ENCODE data around the gene LIPH. TPM values are rescaled to one million over a fixed set of nuclear protein-coding genes. Genes with fewer than 3 reads are reported as not detected.
A peak's percentile ranks its signal among the peaks of the same experiment; 100 is the strongest.

The LIPH gene
- total RNA-seq, 6 experiments from 2014 or later, result 0.07 to 1.4 (median 0.24) TPM; not detected in 1

- intact Hi-C loops (cut with DNase I), result no loop called here
- no peaks in the 10 kb centered on the region for H3K36me3 ChIP-seq
- WGBS (ENCODE audit: insufficient coverage, low coverage, low lambda C conversion rate, missing lambda C conversion rate), result 79% methylated on average over 2 of the region's 2 CpGs
These were observed 17.9 kb downstream of the LIPH start for GRCh38 chr3:185534511-185534910.

GRCh38 chr3:185532901-185533300 lies 19.5 kb downstream of the LIPH start:
- 63% methylated on average over 5 of the region's 5 CpGs for WGBS (ENCODE audit: insufficient coverage, low coverage, low lambda C conversion rate, missing lambda C conversion rate)
- TF ChIP-seq CTCF (IDR thresholded peaks at IDR 0.05) (no peak), POLR2A (IDR thresholded peaks at IDR 0.05) (no peak)
- Histone ChIP-seq H3K36me3 (no peaks in the 10 kb centered on the region), H3K27ac (no peak overlapping the region), H3K4me3 (no peak overlapping the region), H3K4me1 (no peaks in the 10 kb centered on the region), H3K9me3 (no peaks in the 10 kb centered on the region), H3K27me3 (no peaks in the 10 kb centered on the region)
- intact Hi-C loops (cut with DNase I), result no loop called here
- DNase-seq (peak in 1 of 3 donors; percentile 1), ATAC-seq (no peak)

More at GRCh38 chr3:185534511-185534910, 17.9 kb downstream of the LIPH start:
- H3K4me1 ChIP-seq, result no peaks in the 10 kb centered on the region
- ATAC-seq, result peak in 1 of 4 donors; percentile 50
- TF ChIP-seq POLR2A (IDR thresholded peaks at IDR 0.05), result no peak
- TF ChIP-seq CTCF (IDR thresholded peaks at IDR 0.05), result no peak
- H3K27me3 ChIP-seq, result no peaks in the 10 kb centered on the region
- no peak overlapping the region for H3K27ac ChIP-seq
- no peaks in the 10 kb centered on the region for H3K9me3 ChIP-seq
- no peak for DNase-seq
- H3K4me3 ChIP-seq, result no peak overlapping the region

GRCh38 chr3:185530856-185531255 lies 21.5 kb downstream of the LIPH start:
- H3K4me3 ChIP-seq, result no peak overlapping the region
- H3K36me3 ChIP-seq, result no peaks in the 10 kb centered on the region
- H3K27ac ChIP-seq, result no peak overlapping the region
- ATAC-seq, result no peak
- WGBS (ENCODE audit: insufficient coverage, low coverage, low lambda C conversion rate, missing lambda C conversion rate), result 55% methylated on average over 5 of the region's 5 CpGs
- no peaks in the 10 kb centered on the region for H3K9me3 ChIP-seq
- no peaks in the 10 kb centered on the region for H3K4me1 ChIP-seq
- TF ChIP-seq CTCF (IDR thresholded peaks at IDR 0.05) (no peak), POLR2A (IDR thresholded peaks at IDR 0.05) (no peak)
- no peak for DNase-seq
- no peaks in the 10 kb centered on the region for H3K27me3 ChIP-seq
- intact Hi-C loops (cut with DNase I), result no loop called here

- Histone ChIP-seq H3K27ac (no peak overlapping the region), H3K36me3 (no peaks in the 10 kb centered on the region), H3K27me3 (no peaks in the 10 kb centered on the region), H3K9me3 (no peaks in the 10 kb centered on the region), H3K4me1 (no peaks in the 10 kb centered on the region), H3K4me3 (no peak overlapping the region)
- no peak for TF ChIP-seq CTCF (IDR thresholded peaks at IDR 0.05)
- no peak for TF ChIP-seq POLR2A (IDR thresholded peaks at IDR 0.05)
- intact Hi-C loops (cut with DNase I), result no loop called here
- ATAC-seq, result no peak
- DNase-seq, result peak in 1 of 3 donors; percentile 23
- WGBS (ENCODE audit: insufficient coverage, low coverage, low lambda C conversion rate, missing lambda C conversion rate), result 82% methylated on average over 3 of the region's 6 CpGs
These were observed 23.9 kb downstream of the LIPH start for GRCh38 chr3:185528532-185528931.

- DNase-seq (peak in 1 of 3 donors; percentile 27), ATAC-seq (peak in 1 of 4 donors; percentile 13)
- Histone ChIP-seq H3K27me3 (no peaks in the 10 kb centered on the region), H3K9me3 (no peaks in the 10 kb centered on the region), H3K4me3 (no peak overlapping the region), H3K36me3 (no peaks in the 10 kb centered on the region), H3K27ac (no peak overlapping the region), H3K4me1 (no peaks in the 10 kb centered on the region)
- TF ChIP-seq POLR2A (IDR thresholded peaks at IDR 0.05) (no peak), CTCF (IDR thresholded peaks at IDR 0.05) (no peak)
- WGBS (ENCODE audit: insufficient coverage, low coverage, low lambda C conversion rate, missing lambda C conversion rate), result 97% methylated on average over 7 of the region's 9 CpGs
- intact Hi-C loops (cut with DNase I), result no loop called here
These were observed 25.0 kb downstream of the LIPH start for GRCh38 chr3:185527364-185527763.
